Large intestine (tissue), 3 donors: ENCODE results near the gene MTNR1B. TPM values are rescaled to one million over a fixed set of nuclear protein-coding genes. Genes with fewer than 3 reads are reported as not detected.

Experiments
- DNase-seq, 2 donors: peaks; one replicate each; pipeline versions ENCODE4 v3.0.0 to v3.0.0-alpha.2; 2013
- H3K27ac ChIP-seq: one replicate; pipeline ENCODE4 v1.5.1; 2013; ENCODE audit warnings: low read length
- H3K27me3 ChIP-seq: 2 replicates; pipeline ENCODE4 v1.6.1; 2013; ENCODE audit warnings: low read length; ENCODE audit not compliant: control insufficient read depth, insufficient read depth
- H3K36me3 ChIP-seq: 2 replicates; pipeline ENCODE4 v1.6.1; 2013; ENCODE audit warnings: low read length; ENCODE audit not compliant: control insufficient read depth, insufficient read depth
- H3K4me1 ChIP-seq: one replicate; pipeline ENCODE4 v1.6.1; 2013; ENCODE audit warnings: low read length; ENCODE audit not compliant: control insufficient read depth, insufficient read depth
- H3K4me3 ChIP-seq: one replicate; pipeline ENCODE4 v1.5.1; 2013; ENCODE audit warnings: low read length
- H3K9me3 ChIP-seq: one replicate; pipeline ENCODE4 v1.6.1; 2013; ENCODE audit warnings: mild to moderate bottlenecking, low read depth, low read length, moderate library complexity; ENCODE audit not compliant: control insufficient read depth
- WGBS: methylation state at CpG from one replicate; pipeline ENCODE4 v1.1.5; 2013; ENCODE audit warnings: low lambda C conversion rate; ENCODE audit not compliant: insufficient coverage; 5-methylcytosine and 5-hydroxymethylcytosine counted together
- polyA plus RNA-seq: library from polyadenylated mRNA; unstranded; fragments of 120-200 nt; gene quantifications from one replicate; pipeline ENCODE4 v1.2.1, GENCODE V29; 2013

The MTNR1B gene
- polyA plus RNA-seq, 1 donor: 0.55 TPM

GRCh38 chr11:92976681-92977080 is 7.2 kb downstream of the MTNR1B start:
- H3K4me3 ChIP-seq: no peak overlapping the region
- no peak overlapping the region for H3K27ac ChIP-seq
- H3K4me1 ChIP-seq: no peaks in the 10 kb centered on the region
- H3K36me3 ChIP-seq: no peaks in the 10 kb centered on the region
- no peaks in the 10 kb centered on the region for H3K27me3 ChIP-seq
- DNase-seq: no peak
- no peaks in the 10 kb centered on the region for H3K9me3 ChIP-seq

- no peaks in the 10 kb centered on the region for H3K9me3 ChIP-seq
- WGBS: no CpG with 5 or more reads among the region's 2 CpGs
- no peak for DNase-seq
- H3K4me3 ChIP-seq: no peak overlapping the region
- H3K36me3 ChIP-seq: no peaks in the 10 kb centered on the region
- no peaks in the 10 kb centered on the region for H3K27me3 ChIP-seq
- H3K27ac ChIP-seq: no peak overlapping the region
- H3K4me1 ChIP-seq: no peaks in the 10 kb centered on the region
These were observed 8.0 kb downstream of the MTNR1B start for GRCh38 chr11:92977401-92977800.

- Histone ChIP-seq H3K36me3 (no peaks in the 10 kb centered on the region), H3K4me1 (no peaks in the 10 kb centered on the region), H3K27ac (no peak overlapping the region), H3K4me3 (no peak overlapping the region), H3K27me3 (no peaks in the 10 kb centered on the region), H3K9me3 (no peaks in the 10 kb centered on the region)
- peak; percentile 6 to 8 for DNase-seq
- WGBS: no CpG with 5 or more reads among the region's 7 CpGs
These were observed 9.0 kb downstream of the MTNR1B start for GRCh38 chr11:92978271-92979111.

GRCh38 chr11:92979176-92979575 is 9.7 kb downstream of the MTNR1B start:
- no peak for DNase-seq
- Histone ChIP-seq H3K27me3 (no peaks in the 10 kb centered on the region), H3K4me1 (no peaks in the 10 kb centered on the region), H3K27ac (no peak overlapping the region), H3K4me3 (no peak overlapping the region), H3K9me3 (no peaks in the 10 kb centered on the region), H3K36me3 (no peaks in the 10 kb centered on the region)
- WGBS: 83% methylated on average over 1 of the region's 1 CpG

- H3K36me3 ChIP-seq: no peaks in the 10 kb centered on the region
- no peaks in the 10 kb centered on the region for H3K9me3 ChIP-seq
- DNase-seq: no peak
- WGBS: no CpG with 5 or more reads among the region's 3 CpGs
- no peak overlapping the region for H3K4me3 ChIP-seq
- H3K27ac ChIP-seq: no peak overlapping the region
- no peaks in the 10 kb centered on the region for H3K27me3 ChIP-seq
- H3K4me1 ChIP-seq: no peaks in the 10 kb centered on the region
These were observed 10.9 kb downstream of the MTNR1B start for GRCh38 chr11:92980312-92980711.

- DNase-seq: no peak
- H3K9me3 ChIP-seq: no peaks in the 10 kb centered on the region
- no CpG with 5 or more reads among the region's 24 CpGs for WGBS
- H3K4me1 ChIP-seq: no peaks in the 10 kb centered on the region
- H3K4me3 ChIP-seq: no peak overlapping the region
- no peak overlapping the region for H3K27ac ChIP-seq
- no peaks in the 10 kb centered on the region for H3K36me3 ChIP-seq
- H3K27me3 ChIP-seq: no peaks in the 10 kb centered on the region
These were observed 12.1 kb downstream of the MTNR1B start for GRCh38 chr11:92981508-92982043.

GRCh38 chr11:92986585-92986984 is 17.1 kb downstream of the MTNR1B start:
- Histone ChIP-seq H3K27ac (no peak overlapping the region), H3K27me3 (no peaks in the 10 kb centered on the region), H3K4me3 (no peak overlapping the region), H3K9me3 (no peaks in the 10 kb centered on the region), H3K4me1 (no peaks in the 10 kb centered on the region), H3K36me3 (no peaks in the 10 kb centered on the region)
- DNase-seq: no peak
- WGBS: 40% methylated on average over 1 of the region's 3 CpGs

- no peak overlapping the region for H3K4me3 ChIP-seq
- no peaks in the 10 kb centered on the region for H3K4me1 ChIP-seq
- no peaks in the 10 kb centered on the region for H3K27me3 ChIP-seq
- no peaks in the 10 kb centered on the region for H3K36me3 ChIP-seq
- DNase-seq: no peak
- H3K9me3 ChIP-seq: no peaks in the 10 kb centered on the region
- no peak overlapping the region for H3K27ac ChIP-seq
These were observed 23.6 kb downstream of the MTNR1B start for GRCh38 chr11:92993004-92993403.

- no peaks in the 10 kb centered on the region for H3K27me3 ChIP-seq
- 100% methylated on average over 1 of the region's 2 CpGs for WGBS
These were observed 31.3 kb downstream of the MTNR1B start for GRCh38 chr11:93000511-93001476.

GRCh38 chr11:93001806-93002205 is 32.4 kb downstream of the MTNR1B start:
- Histone ChIP-seq H3K27ac (no peak overlapping the region), H3K4me3 (no peak overlapping the region), H3K9me3 (no peaks in the 10 kb centered on the region), H3K27me3 (no peaks in the 10 kb centered on the region), H3K4me1 (no peaks in the 10 kb centered on the region), H3K36me3 (no peaks in the 10 kb centered on the region)
- no peak for DNase-seq

More at GRCh38 chr11:93000511-93001476, 31.3 kb downstream of the MTNR1B start:
- Histone ChIP-seq H3K4me3 (no peak overlapping the region), H3K4me1 (no peaks in the 10 kb centered on the region), H3K9me3 (no peaks in the 10 kb centered on the region), H3K36me3 (no peaks in the 10 kb centered on the region), H3K27ac (no peak overlapping the region)
- no peak for DNase-seq
